ENCODE results near the gene EYA4. TPM values are rescaled to one million over a fixed set of nuclear protein-coding genes. Genes with fewer than 3 reads are reported as not detected.

EYA4 gene
- total RNA-seq, 4 donors from 2014 or later, result 0.10 to 3.4 (median 0.23) TPM; not detected in 1

DNA sequence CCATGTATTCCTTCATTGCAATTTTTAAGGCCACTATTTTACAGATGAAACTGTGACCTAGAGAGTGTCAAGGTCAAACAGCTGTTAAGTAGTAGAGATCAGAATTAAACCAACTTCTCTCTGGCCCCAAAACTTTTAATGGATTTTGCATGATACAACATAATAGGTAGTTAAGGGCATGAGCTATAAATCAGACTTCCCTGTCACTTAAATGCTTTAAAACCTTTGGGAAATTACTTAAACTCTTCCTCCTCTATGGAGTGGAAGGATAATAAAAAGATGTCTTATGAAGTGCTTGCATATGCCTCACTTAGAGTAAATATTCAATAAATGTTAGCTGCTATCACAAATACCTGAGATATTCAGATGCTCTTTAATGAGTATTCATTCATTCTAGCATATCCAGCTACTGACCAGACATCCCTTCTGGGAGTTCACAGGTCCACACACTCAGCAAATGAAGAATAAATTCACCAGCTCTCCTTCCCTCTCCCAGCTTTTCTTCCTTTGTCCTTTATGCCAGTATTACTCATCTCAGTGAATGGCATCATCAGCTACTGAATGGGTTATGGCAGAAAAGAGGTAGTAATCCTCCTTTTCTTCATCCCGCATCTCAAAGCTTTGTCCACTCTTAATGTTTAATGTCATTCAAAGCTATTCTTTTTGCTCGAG lies 36.2 kb downstream of the EYA4 start:
- H3K9me3 ChIP-seq, result no peaks in the 10 kb centered on the region
- DNase-seq (ENCODE audit: low spot score in 2 of 2), result no peak
- no peak overlapping the region for H3K27ac ChIP-seq
- WGBS, result 71% methylated on average over 2 of the region's 2 CpGs
- no peak for TF ChIP-seq POLR2A (IDR thresholded peaks at IDR 0.05)
- TF ChIP-seq POLR2AphosphoS5 (IDR thresholded peaks at IDR 0.05), result no peak
- TF ChIP-seq EP300 (IDR thresholded peaks at IDR 0.05), result no peak
- TF ChIP-seq, protein P1, sequence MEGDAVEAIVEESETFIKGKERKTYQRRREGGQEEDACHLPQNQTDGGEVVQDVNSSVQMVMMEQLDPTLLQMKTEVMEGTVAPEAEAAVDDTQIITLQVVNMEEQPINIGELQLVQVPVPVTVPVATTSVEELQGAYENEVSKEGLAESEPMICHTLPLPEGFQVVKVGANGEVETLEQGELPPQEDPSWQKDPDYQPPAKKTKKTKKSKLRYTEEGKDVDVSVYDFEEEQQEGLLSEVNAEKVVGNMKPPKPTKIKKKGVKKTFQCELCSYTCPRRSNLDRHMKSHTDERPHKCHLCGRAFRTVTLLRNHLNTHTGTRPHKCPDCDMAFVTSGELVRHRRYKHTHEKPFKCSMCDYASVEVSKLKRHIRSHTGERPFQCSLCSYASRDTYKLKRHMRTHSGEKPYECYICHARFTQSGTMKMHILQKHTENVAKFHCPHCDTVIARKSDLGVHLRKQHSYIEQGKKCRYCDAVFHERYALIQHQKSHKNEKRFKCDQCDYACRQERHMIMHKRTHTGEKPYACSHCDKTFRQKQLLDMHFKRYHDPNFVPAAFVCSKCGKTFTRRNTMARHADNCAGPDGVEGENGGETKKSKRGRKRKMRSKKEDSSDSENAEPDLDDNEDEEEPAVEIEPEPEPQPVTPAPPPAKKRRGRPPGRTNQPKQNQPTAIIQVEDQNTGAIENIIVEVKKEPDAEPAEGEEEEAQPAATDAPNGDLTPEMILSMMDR (IDR thresholded peaks at IDR 0.05), result no peak
- no peaks in the 10 kb centered on the region for H3K4me1 ChIP-seq
- no peak overlapping the region for H3K4me3 ChIP-seq
- no peaks in the 10 kb centered on the region for H3K36me3 ChIP-seq
- H3K27me3 ChIP-seq, result no peaks in the 10 kb centered on the region

- Histone ChIP-seq H3K36me3 (no peaks in the 10 kb centered on the region), H3K27me3 (no peaks in the 10 kb centered on the region), H3K4me3 (no peak overlapping the region), H3K4me1 (no peaks in the 10 kb centered on the region), H3K27ac (no peak overlapping the region), H3K9me3 (no peaks in the 10 kb centered on the region)
- DNase-seq (ENCODE audit: low spot score in 2 of 2), result no peak
- TF ChIP-seq POLR2AphosphoS5 (IDR thresholded peaks at IDR 0.05) (no peak), POLR2A (IDR thresholded peaks at IDR 0.05) (no peak), EP300 (IDR thresholded peaks at IDR 0.05) (no peak)
- TF ChIP-seq, protein P1 (IDR thresholded peaks at IDR 0.05), result no peak
- WGBS, result 82% methylated on average over 4 of the region's 4 CpGs
Measured at GRCh38 chr6:133277900-133278545, 36.9 kb downstream of the EYA4 start.

GRCh38 chr6:133286765-133287164 lies 45.6 kb downstream of the EYA4 start:
- TF ChIP-seq POLR2A (IDR thresholded peaks at IDR 0.05), result no peak
- TF ChIP-seq EP300 (IDR thresholded peaks at IDR 0.05), result no peak
- TF ChIP-seq, protein P1 (IDR thresholded peaks at IDR 0.05), result no peak
- no peak for TF ChIP-seq POLR2AphosphoS5 (IDR thresholded peaks at IDR 0.05)
- no peaks in the 10 kb centered on the region for H3K36me3 ChIP-seq

GRCh38 chr6:133288662-133289061 lies 47.5 kb downstream of the EYA4 start:
- H3K27me3 ChIP-seq, result no peaks in the 10 kb centered on the region
- no peak for DNase-seq (ENCODE audit: low spot score in 2 of 2)
- no peak for TF ChIP-seq POLR2A (IDR thresholded peaks at IDR 0.05)
- TF ChIP-seq POLR2AphosphoS5 (IDR thresholded peaks at IDR 0.05), result no peak
- TF ChIP-seq, protein P1 (IDR thresholded peaks at IDR 0.05), result no peak
- TF ChIP-seq EP300 (IDR thresholded peaks at IDR 0.05), result no peak
- WGBS, result 38% methylated on average over 1 of the region's 1 CpG
- no peaks in the 10 kb centered on the region for H3K4me1 ChIP-seq
- H3K4me3 ChIP-seq, result no peak overlapping the region
- no peaks in the 10 kb centered on the region for H3K9me3 ChIP-seq
- H3K27ac ChIP-seq, result no peak overlapping the region
- H3K36me3 ChIP-seq, result no peaks in the 10 kb centered on the region

More at GRCh38 chr6:133286765-133287164, 45.6 kb downstream of the EYA4 start:
- no peaks in the 10 kb centered on the region for H3K9me3 ChIP-seq
- DNase-seq (ENCODE audit: low spot score in 2 of 2), result no peak
- H3K27ac ChIP-seq, result no peak overlapping the region
- H3K27me3 ChIP-seq, result no peaks in the 10 kb centered on the region
- WGBS, result 15% methylated on average over 1 of the region's 1 CpG
- no peaks in the 10 kb centered on the region for H3K4me1 ChIP-seq
- H3K4me3 ChIP-seq, result no peak overlapping the region

DNA sequence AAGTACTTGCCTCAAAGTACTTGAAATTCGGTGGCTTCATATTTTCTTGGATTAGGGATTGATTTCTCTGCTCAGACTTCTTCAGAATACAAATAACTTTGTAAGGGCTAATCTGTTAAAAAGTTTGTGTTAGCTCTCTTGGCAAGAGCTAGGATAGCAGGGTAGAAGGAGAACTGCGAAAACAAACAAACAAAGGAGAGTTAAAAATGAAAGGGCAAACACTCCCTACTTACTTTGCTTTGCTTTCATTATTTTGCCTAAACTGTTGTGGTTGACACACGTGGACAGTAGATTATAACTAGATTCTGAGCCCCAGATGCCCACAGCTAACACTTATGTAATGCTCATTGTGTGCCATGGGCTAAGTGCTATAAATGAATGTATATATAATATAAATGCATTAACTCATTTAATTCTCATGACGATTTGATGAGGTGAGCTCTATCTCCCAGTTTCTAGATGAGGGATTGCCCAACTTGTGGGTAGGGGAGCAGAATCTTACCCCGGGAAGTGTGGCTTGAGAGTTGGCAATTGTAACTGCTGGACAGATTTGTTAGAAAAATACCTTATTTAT lies 48.7 kb downstream of the EYA4 start:
- TF ChIP-seq, protein P1 (IDR thresholded peaks at IDR 0.05), result no peak
- no peak for TF ChIP-seq EP300 (IDR thresholded peaks at IDR 0.05)
- TF ChIP-seq POLR2A (IDR thresholded peaks at IDR 0.05), result no peak
- no peak for TF ChIP-seq POLR2AphosphoS5 (IDR thresholded peaks at IDR 0.05)
- H3K4me3 ChIP-seq, result no peak overlapping the region
- H3K9me3 ChIP-seq, result no peaks in the 10 kb centered on the region
- no peak for DNase-seq (ENCODE audit: low spot score in 2 of 2)
- WGBS, result 77% methylated on average over 5 of the region's 5 CpGs
- no peaks in the 10 kb centered on the region for H3K4me1 ChIP-seq
- no peaks in the 10 kb centered on the region for H3K36me3 ChIP-seq
- no peak overlapping the region for H3K27ac ChIP-seq
- H3K27me3 ChIP-seq, result no peaks in the 10 kb centered on the region
